Transverse colon (tissue), 4 donors: Measurements from ENCODE around the gene ARSK. TPM values are rescaled to one million over a fixed set of nuclear protein-coding genes. Genes with fewer than 3 reads are reported as not detected.
A peak's percentile ranks its signal among the peaks of the same experiment; 100 is the strongest.

Experiments used
- DNase-seq: peaks from one replicate; pipeline ENCODE4 v3.0.0-alpha.2; 2019
- H3K27ac ChIP-seq, 4 donors: fragments of 200-600 bp; sonication (generic); 2 replicates each; pipeline ENCODE4 v1.5.1; 2016 to 2018; ENCODE audit warnings: inconsistent platforms in 4 of 4
- H3K27me3 ChIP-seq: fragments of 200-600 bp; sonication (generic); 2 replicates; pipeline ENCODE4 v1.5.1; 2017; ENCODE audit warnings: inconsistent platforms
- H3K36me3 ChIP-seq, 4 donors: fragments of 200-600 bp; sonication (generic); 2 replicates each; pipeline ENCODE4 v1.5.1; 2017 to 2019; ENCODE audit warnings: inconsistent platforms in 4 of 4
- H3K4me1 ChIP-seq, 4 donors: fragments of 200-600 bp; sonication (generic); 2 replicates each; pipeline ENCODE4 v1.5.1; 2017 to 2020; ENCODE audit warnings: inconsistent platforms in 4 of 4
- H3K4me3 ChIP-seq, 4 donors: fragments of 200-600 bp; sonication (generic); 1 replicate in 1 of 4; 2 replicates in 3 of 4; pipeline versions ENCODE4 v1.5.1 to v1.6.1; 2017 to 2019; ENCODE audit warnings: inconsistent platforms in 4 of 4
- H3K9me3 ChIP-seq, 2 donors: fragments of 200-600 bp; sonication (generic); 2 replicates each; pipeline ENCODE4 v1.5.1; 2017 to 2019; ENCODE audit warnings: inconsistent platforms in 2 of 2
- CTCF ChIP-seq, 5 experiments: fragments of 200-600 bp in 3 of 5; fragments of 450-650 bp in 2 of 5; sonication (generic) in 3 of 5; IDR thresholded peaks; 1 replicate in 2 of 5; 2 replicates in 3 of 5; pipeline ENCODE4 v1.5.1; 2016 to 2017; ENCODE audit warnings: antibody characterized with exemption in 5 of 5, inconsistent platforms in 3 of 5, mild to moderate bottlenecking in 2 of 5, moderate library complexity in 1 of 5
- EP300 ChIP-seq: sonication (generic); formaldehyde crosslinking; IDR thresholded peaks from one replicate; pipeline ENCODE4 v1.6.1; 2017; ENCODE audit warnings: antibody characterized with exemption, low read depth
- POLR2A ChIP-seq: fragments of 450-650 bp; IDR thresholded peaks from one replicate; pipeline ENCODE4 v1.6.1; 2016; ENCODE audit warnings: antibody characterized with exemption, mild to moderate bottlenecking, moderate library complexity
- POLR2AphosphoS5 ChIP-seq, 3 donors: sonication (generic); formaldehyde crosslinking; IDR thresholded peaks; one replicate each; pipeline ENCODE4 v1.6.1; 2016; ENCODE audit warnings: antibody characterized with exemption in 3 of 3
- WGBS, 2 donors: methylation state at CpG; one replicate each; pipeline ENCODE4 v1.1.5; 2018; ENCODE audit warnings: low coverage in 1 of 2; 5-methylcytosine and 5-hydroxymethylcytosine counted together
- in situ Hi-C, 4 donors: fragments of 200-750 bp; cut with MboI; loops; one replicate each; pipeline versions ENCODE4 v1.15.0 to v1.15.1; 2017; ENCODE audit warnings: low sequenced_read_pairs in 3 of 4, low pct_ligation_motif_present in 1 of 4, low pct_unique_long_range_greater_than_20kb in 1 of 4
- intact Hi-C: fragments of 100-400 bp; cut with DNase I; formaldehyde crosslinking; loops from one replicate; pipeline ENCODE4 v1.15.1; 2023; ENCODE audit warnings: low total_unique reads
- total RNA-seq, 4 donors: library from RNA; depleted of rRNA; stranded (reverse); fragments of >200 nt; gene quantifications; one replicate each; pipeline ENCODE4 v1.1.0, GENCODE V29; 2016

ARSK gene
- total RNA-seq, result 1 to 10 TPM in 2 of 4 donors, under 1 TPM in 2; 0.40 to 5.6 (median 1.8) TPM

- in situ Hi-C loops, result no loop called here
- 0% methylated on average over 7 to 56 of the region's 63 CpGs for WGBS, 2 donors
- Histone ChIP-seq H3K9me3 (no peaks in the 10 kb centered on the region), H3K36me3 (peaks cover 0 to 2% (median 0%) of the 10 kb centered on the region in 4 donors), H3K4me3 (peak within 1 kb of the TSS; percentile 60 to 88 (median 66)), H3K27me3 (no peaks in the 10 kb centered on the region), H3K27ac (peak within 1 kb of the TSS; percentile 89 to 95 (median 94)), H3K4me1 (peaks cover 7 to 21% (median 13%) of the 10 kb centered on the region in 4 donors)
- peak; percentile 24 to 52 (median 31) for TF ChIP-seq CTCF (IDR thresholded peaks at IDR 0.05)
- TF ChIP-seq POLR2A, result peak; percentile 86
- peak; percentile 92 to 96 (median 94) for TF ChIP-seq POLR2AphosphoS5 (IDR thresholded peaks at IDR 0.05)
- TF ChIP-seq EP300, result no peak
- intact Hi-C loops, result no loop called here
- peak; percentile 95 for DNase-seq
Measured at GRCh38 chr5:95554647-95555548, at the start of gene ARSK, which contains the start of gene SKIC3. Gene ARSK (plus strand): TSS chr5:95555101. CDS start chr5:95555279, 178 bp downstream. Gene SKIC3 (minus strand): TSS chr5:95554977. CDS start chr5:95547150, 7,827 bp downstream.

GRCh38 chr5:95508550-95508949, 46.4 kb upstream of the ARSK start:
- Histone ChIP-seq H3K4me3 (no peak overlapping the region), H3K36me3 (peaks cover 0 to 58% (median 28%) of the 10 kb centered on the region in 4 donors), H3K27me3 (no peaks in the 10 kb centered on the region), H3K27ac (no peak overlapping the region), H3K9me3 (no peaks in the 10 kb centered on the region), H3K4me1 (no peaks in the 10 kb centered on the region)
- in situ Hi-C loops, result no loop called here
- TF ChIP-seq EP300 (no peak), CTCF (IDR thresholded peaks at IDR 0.05) (no peak), POLR2A (no peak), POLR2AphosphoS5 (IDR thresholded peaks at IDR 0.05) (no peak)
- intact Hi-C loops, result no loop called here
- DNase-seq, result no peak
- 56 to 75% methylated on average over 1 of the region's 1 CpG for WGBS, 2 donors

GRCh38 chr5:95511606-95512005, 43.3 kb upstream of the ARSK start:
- WGBS, 2 donors, result 95 to 100% methylated on average over 1 of the region's 1 CpG
- no peak for TF ChIP-seq EP300
- no peak for TF ChIP-seq POLR2A
- TF ChIP-seq POLR2AphosphoS5 (IDR thresholded peaks at IDR 0.05), result no peak
- TF ChIP-seq CTCF (IDR thresholded peaks at IDR 0.05), result no peak
- intact Hi-C loops, result no loop called here
- Histone ChIP-seq H3K4me1 (no peaks in the 10 kb centered on the region), H3K9me3 (no peaks in the 10 kb centered on the region), H3K27me3 (no peaks in the 10 kb centered on the region), H3K4me3 (no peak overlapping the region), H3K36me3 (peaks cover 0 to 54% (median 24%) of the 10 kb centered on the region in 4 donors), H3K27ac (no peak overlapping the region)
- no peak for DNase-seq
- in situ Hi-C loops, result no loop called here

GRCh38 chr5:95518417-95518816, 36.5 kb upstream of the ARSK start:
- no peak overlapping the region for H3K4me3 ChIP-seq
- peaks cover 0 to 49% (median 12%) of the 10 kb centered on the region in 4 donors for H3K36me3 ChIP-seq
- in situ Hi-C loops (no loop called here), intact Hi-C loops (no loop called here)
- DNase-seq, result no peak
- H3K27me3 ChIP-seq, result no peaks in the 10 kb centered on the region
- no peaks in the 10 kb centered on the region for H3K4me1 ChIP-seq
- no peak overlapping the region for H3K27ac ChIP-seq
- TF ChIP-seq EP300 (no peak), POLR2A (no peak), POLR2AphosphoS5 (IDR thresholded peaks at IDR 0.05) (no peak), CTCF (IDR thresholded peaks at IDR 0.05) (no peak)
- WGBS, 2 donors, result 93 to 97% methylated on average over 2 of the region's 2 CpGs
- no peaks in the 10 kb centered on the region for H3K9me3 ChIP-seq
